HEK293 (cell line): ENCODE results near the gene PTGR2.

Experiments used
- CTCF ChIA-PET: fragments of 350-600 bp; formaldehyde crosslinking; extraction: SDS; loops from one replicate; lab custom pipeline; 2021; ENCODE audit warnings: antibody characterized with exemption; lab: Yijun Ruan, JAX
- POLR2A ChIA-PET: fragments of 300-600 bp; formaldehyde crosslinking; extraction: SDS; loops from one replicate; lab custom pipeline; 2020; ENCODE audit warnings: antibody characterized with exemption, inconsistent platforms; lab: Yijun Ruan, JAX
- H3K27ac ChIP-seq: fragments of 200-500 bp; sonication (Bioruptor generic); 2 replicates; pipeline ENCODE4 v1.5.1; 2014; ENCODE audit warnings: low read depth, low read length, control low read depth, inconsistent platforms; ENCODE audit errors: extremely low read depth
- H3K36me3 ChIP-seq, 2 experiments: fragments of 200-500 bp in 1 of 2; sonication (Bioruptor generic) in 1 of 2; 1 replicate in 1 of 2; 2 replicates in 1 of 2; pipeline ENCODE4 v1.5.1; 2014 to 2017; ENCODE audit warnings: inconsistent platforms in 2 of 2, low read length in 2 of 2; ENCODE audit not compliant: control insufficient read depth in 2 of 2, insufficient read depth in 1 of 2
- H3K4me1 ChIP-seq: fragments of 200-500 bp; sonication (Bioruptor generic); 2 replicates; pipeline ENCODE4 v1.5.1; 2014; ENCODE audit warnings: mild to moderate bottlenecking, low read length, inconsistent platforms; ENCODE audit not compliant: control insufficient read depth, insufficient read depth
- H3K4me3 ChIP-seq: 2 replicates; pipeline ENCODE4 v1.5.1; 2011; ENCODE audit warnings: low read depth, mild to moderate bottlenecking, control low read depth, low read length, moderate library complexity
- H3K9me3 ChIP-seq: fragments of 200-500 bp; sonication (Bioruptor generic); 2 replicates; pipeline ENCODE4 v1.5.1; 2014; ENCODE audit warnings: low read depth, low read length, inconsistent platforms; ENCODE audit not compliant: control insufficient read depth, insufficient read depth
- HOXA7 ChIP-seq: sonication (generic); formaldehyde crosslinking; IDR thresholded peaks from 2 replicates; pipeline ENCODE4 v1.8.1; 2022; ENCODE audit warnings: missing genetic modification reagents, borderline replicate concordance
- KLF10 ChIP-seq: fragments of 450-650 bp; IDR thresholded peaks from 2 replicates; pipeline ENCODE4 v1.5.1; 2018; ENCODE audit warnings: missing biosample characterization, mild to moderate bottlenecking, missing genetic modification characterization
- KLF17 ChIP-seq: fragments of 450-650 bp; formaldehyde crosslinking; IDR thresholded peaks from 2 replicates; pipeline ENCODE4 v1.5.1; 2016; ENCODE audit warnings: missing biosample characterization, missing genetic modification characterization
- MEIS1 ChIP-seq: sonication (generic); formaldehyde crosslinking; IDR thresholded peaks from 2 replicates; pipeline ENCODE4 v1.8.1; 2022; ENCODE audit warnings: missing genetic modification reagents, mild to moderate bottlenecking, borderline replicate concordance
- MYNN ChIP-seq: fragments of 450-650 bp; formaldehyde crosslinking; IDR thresholded peaks from 2 replicates; pipeline ENCODE4 v1.5.1; 2016; ENCODE audit warnings: missing biosample characterization, missing genetic modification characterization, borderline replicate concordance
- PRDM2 ChIP-seq: fragments of 450-650 bp; formaldehyde crosslinking; IDR thresholded peaks from 2 replicates; pipeline ENCODE4 v1.5.1; 2016; ENCODE audit warnings: missing biosample characterization, missing genetic modification characterization, borderline replicate concordance
- SCRT2 ChIP-seq: fragments of 450-650 bp; formaldehyde crosslinking; IDR thresholded peaks from 2 replicates; pipeline ENCODE4 v1.5.1; 2016; ENCODE audit warnings: missing biosample characterization, missing genetic modification characterization
- TRIM28 ChIP-seq: IDR thresholded peaks from 2 replicates; pipeline ENCODE4 v1.6.1; 2011; ENCODE audit warnings: low read length, control low read depth, borderline replicate concordance
- ZBTB21 ChIP-seq: fragments of 450-650 bp; formaldehyde crosslinking; IDR thresholded peaks from 2 replicates; pipeline ENCODE4 v1.5.1; 2017; ENCODE audit warnings: missing biosample characterization, missing genetic modification characterization
- ZBTB6 ChIP-seq: fragments of 450-650 bp; formaldehyde crosslinking; IDR thresholded peaks from 2 replicates; pipeline ENCODE4 v1.5.1; 2017; ENCODE audit warnings: missing biosample characterization, missing genetic modification characterization
- ZNF23 ChIP-seq: fragments of 450-650 bp; formaldehyde crosslinking; IDR thresholded peaks from 2 replicates; pipeline ENCODE4 v1.5.1; 2016; ENCODE audit warnings: missing biosample characterization, missing genetic modification characterization, borderline replicate concordance
- ZNF248 ChIP-seq: fragments of 450-650 bp; formaldehyde crosslinking; IDR thresholded peaks from 2 replicates; pipeline ENCODE4 v1.5.1; 2017; ENCODE audit warnings: missing biosample characterization, missing genetic modification characterization
- ZNF394 ChIP-seq: fragments of 450-650 bp; formaldehyde crosslinking; IDR thresholded peaks from 2 replicates; pipeline ENCODE4 v1.5.1; 2016; ENCODE audit warnings: missing biosample characterization, missing genetic modification characterization, mild to moderate bottlenecking, moderate library complexity, borderline replicate concordance
- ZNF48 ChIP-seq: fragments of 450-650 bp; formaldehyde crosslinking; IDR thresholded peaks from 2 replicates; pipeline ENCODE4 v1.5.1; 2016; ENCODE audit warnings: missing biosample characterization, missing genetic modification characterization
- ZNF548 ChIP-seq: fragments of 450-650 bp; formaldehyde crosslinking; IDR thresholded peaks from 2 replicates; pipeline ENCODE4 v1.5.1; 2016; ENCODE audit warnings: missing biosample characterization, missing genetic modification characterization
- ZNF560 ChIP-seq: fragments of 450-650 bp; formaldehyde crosslinking; IDR thresholded peaks from 2 replicates; pipeline ENCODE4 v1.5.1; 2017; ENCODE audit warnings: missing biosample characterization, missing genetic modification characterization, borderline replicate concordance
- ZNF561 ChIP-seq: fragments of 450-650 bp; IDR thresholded peaks from 2 replicates; pipeline ENCODE4 v1.5.1; 2018; ENCODE audit warnings: missing biosample characterization, missing genetic modification characterization, borderline replicate concordance
- ZNF580 ChIP-seq: fragments of 450-650 bp; formaldehyde crosslinking; IDR thresholded peaks from 2 replicates; pipeline ENCODE4 v1.5.1; 2016; ENCODE audit warnings: missing biosample characterization, missing genetic modification characterization
- ZNF585B ChIP-seq: fragments of 450-650 bp; formaldehyde crosslinking; IDR thresholded peaks from 2 replicates; pipeline ENCODE4 v1.5.1; 2016; ENCODE audit warnings: missing biosample characterization, missing genetic modification characterization
- ZNF654 ChIP-seq: fragments of 450-650 bp; formaldehyde crosslinking; IDR thresholded peaks from 2 replicates; pipeline ENCODE4 v1.5.1; 2016; ENCODE audit warnings: low read depth, missing biosample characterization, missing genetic modification characterization
- ZNF660 ChIP-seq: fragments of 450-650 bp; IDR thresholded peaks from 2 replicates; pipeline ENCODE4 v1.5.1; 2018; ENCODE audit warnings: missing biosample characterization, mild to moderate bottlenecking, missing genetic modification characterization
- ZNF792 ChIP-seq: fragments of 450-650 bp; formaldehyde crosslinking; IDR thresholded peaks from 2 replicates; pipeline ENCODE4 v1.5.1; 2016; ENCODE audit warnings: missing biosample characterization, missing genetic modification characterization

The PTGR2 gene

GRCh38 chr14:73851000-73851399 is 631 bp upstream of the PTGR2 start:
- Histone ChIP-seq H3K36me3 (no peaks in the 10 kb centered on the region), H3K4me3 (peak overlapping the region; percentile 70), H3K4me1 (no peaks in the 10 kb centered on the region; the same call in 1 of the 2 replicates), H3K27ac (peak overlapping the region; percentile 55; the same call in 1 of the 2 replicates), H3K9me3 (no peaks in the 10 kb centered on the region)
- ChIA-PET CTCF (interaction anchor here (0.5 to 1.1 kb wide), 2 partner anchors 122 to 406 kb away, joined by 3 read pairs; no protein-coding TSS in a partner anchor), POLR2A (interaction anchor here (0.7 to 4.0 kb wide), 8 partner anchors 13 to 168 kb away, joined by 3 to 29 read pairs (median 5); partner anchors contain the start of genes BBOF1, ENTPD5, PNMA1 and ZNF410)
- TF ChIP-seq HOXA7, result no peak
- peak; percentile 85; the same call in 1 of the 2 replicates for TF ChIP-seq ZNF394 (tag by site-specific recombination)
- no peak for TF ChIP-seq PRDM2 (tag by site-specific recombination)
- peak; percentile 86 for TF ChIP-seq SCRT2 (tag by site-specific recombination)
- no peak for TF ChIP-seq ZNF660 (tag by site-specific recombination)
- no peak for TF ChIP-seq ZBTB6 (tag by site-specific recombination)
- TF ChIP-seq MEIS1 (CRISPR knock-in tag), result no peak

- CTCF ChIA-PET, result interaction anchor here (0.6 kb wide), 1 partner anchor 395 kb away, joined by 3 read pairs; no protein-coding TSS in a partner anchor
- TF ChIP-seq SCRT2 (tag by site-specific recombination), result no peak
- TF ChIP-seq ZNF548, result no peak
- TF ChIP-seq KLF10, result no peak
- no peak for TF ChIP-seq ZBTB21 (tag by site-specific recombination)
- no peak for TF ChIP-seq ZNF23
These were observed 7.5 kb downstream of the PTGR2 start for GRCh38 chr14:73859145-73859544.

GRCh38 chr14:73861073-73861472 is 9.4 kb downstream of the PTGR2 start:
- POLR2A ChIA-PET, result no interaction called here
- CTCF ChIA-PET, result interaction anchor here (0.7 kb wide), 1 partner anchor 8 kb away, joined by 3 read pairs; no protein-coding TSS in a partner anchor
- Histone ChIP-seq H3K4me3 (no peak overlapping the region), H3K9me3 (no peaks in the 10 kb centered on the region), H3K4me1 (no peaks in the 10 kb centered on the region), H3K27ac (no peak overlapping the region), H3K36me3 (peaks cover 38 to 42% of the 10 kb centered on the region in 2 experiments)
- TF ChIP-seq ZNF248 (tag by site-specific recombination), result no peak
- no peak for TF ChIP-seq MYNN (tag by site-specific recombination)
- TF ChIP-seq ZNF585B, result no peak
- no peak for TF ChIP-seq TRIM28
- no peak for TF ChIP-seq ZNF792
- no peak for TF ChIP-seq KLF17
- TF ChIP-seq ZNF580 (tag by site-specific recombination), result no peak
- no peak for TF ChIP-seq ZNF654
- TF ChIP-seq ZNF560 (tag by site-specific recombination), result no peak
- no peak for TF ChIP-seq ZNF48 (tag by site-specific recombination)
- no peak for TF ChIP-seq ZNF561 (tag by site-specific recombination)

More at GRCh38 chr14:73859145-73859544, 7.5 kb downstream of the PTGR2 start:
- Histone ChIP-seq H3K27ac (no peak overlapping the region), H3K4me1 (no peaks in the 10 kb centered on the region), H3K4me3 (no peak overlapping the region), H3K9me3 (no peaks in the 10 kb centered on the region), H3K36me3 (peaks cover 28 to 31% of the 10 kb centered on the region in 2 experiments)
- POLR2A ChIA-PET, result no interaction called here
